Endodermal cell (in vitro differentiated cells): ENCODE results near the gene KCND2. TPM values are rescaled to one million over a fixed set of nuclear protein-coding genes. Genes with fewer than 3 reads are reported as not detected.

Experiments
- DNase-seq: peaks from one replicate; pipeline ENCODE4 v3.0.0-alpha.2; 2017
- H3K27ac ChIP-seq: 2 replicates; pipeline ENCODE4 v1.5.1; 2013; ENCODE audit warnings: mild to moderate bottlenecking, low read depth, low read length, moderate library complexity
- H3K27me3 ChIP-seq: 2 replicates; pipeline ENCODE4 v1.6.1; 2013; ENCODE audit warnings: mild to moderate bottlenecking, low read length, moderate library complexity; ENCODE audit not compliant: insufficient read depth, control insufficient read depth, poor library complexity, severe bottlenecking
- H3K36me3 ChIP-seq: 2 replicates; pipeline ENCODE4 v1.7.0; 2013; ENCODE audit warnings: mild to moderate bottlenecking, low read length, moderate library complexity; ENCODE audit not compliant: control insufficient read depth, insufficient read depth
- H3K4me1 ChIP-seq: one replicate; pipeline ENCODE4 v1.7.0; 2013; ENCODE audit warnings: low read length; ENCODE audit not compliant: control insufficient read depth, insufficient read depth
- H3K4me3 ChIP-seq: 2 replicates; pipeline ENCODE4 v1.5.1; 2013; ENCODE audit warnings: mild to moderate bottlenecking, low read length, moderate library complexity
- H3K9ac ChIP-seq: 2 replicates; pipeline ENCODE4 v1.6.1; 2013; ENCODE audit warnings: mild to moderate bottlenecking, low read length, moderate library complexity; ENCODE audit not compliant: poor library complexity, severe bottlenecking; ENCODE audit errors: extremely low read depth
- H3K9me3 ChIP-seq: 2 replicates; pipeline ENCODE4 v1.6.1; 2013; ENCODE audit warnings: mild to moderate bottlenecking, low read length, moderate library complexity; ENCODE audit not compliant: control insufficient read depth
- H3K27ac Mint-ChIP-seq: 2 replicates; pipeline ENCODE4 v1.8.0; 2020; ENCODE audit warnings: mixed read lengths
- H3K27me3 Mint-ChIP-seq: 2 replicates; pipeline ENCODE4 v1.8.0; 2021; ENCODE audit warnings: mild to moderate bottlenecking, mixed read lengths; ENCODE audit not compliant: insufficient read depth
- H3K36me3 Mint-ChIP-seq: 2 replicates; pipeline ENCODE4 v1.8.0; 2020; ENCODE audit warnings: low read depth, mixed read lengths
- H3K4me1 Mint-ChIP-seq: 2 replicates; pipeline ENCODE4 v1.8.0; 2020; ENCODE audit warnings: mixed read lengths
- H3K4me3 Mint-ChIP-seq: 2 replicates; pipeline ENCODE4 v1.8.0; 2020; ENCODE audit warnings: mild to moderate bottlenecking, moderate library complexity, mixed read lengths
- H3K9me3 Mint-ChIP-seq: 2 replicates; pipeline ENCODE4 v1.8.0; 2020; ENCODE audit warnings: mild to moderate bottlenecking, mixed read lengths
- CTCF ChIP-seq: fragments of 200-600 bp; sonication (generic); conservative IDR thresholded peaks from 2 replicates; pipeline ENCODE4 v1.5.0; 2021; ENCODE audit warnings: antibody characterized with exemption, mild to moderate bottlenecking
- WGBS, 2 experiments: methylation state at CpG; one replicate each; pipeline versions ENCODE4 v1.1.5 to v1.1.7; 2013; ENCODE audit warnings: missing lambda C conversion rate in 2 of 2, mixed read lengths in 1 of 2; ENCODE audit not compliant: insufficient coverage in 1 of 2, insufficient read length in 1 of 2; 5-methylcytosine and 5-hydroxymethylcytosine counted together
- total RNA-seq, 2 donors: library from RNA; stranded (reverse); fragmentation: NEBNext Ultra II Directional in 1 of 2; extraction: Animal tissue kit (Norgen Biotek cat#: 25700) in 1 of 2; gene quantifications; 2 replicates in 1 of 2; 3 replicates in 1 of 2; pipeline ENCODE4 v1.2.1, GENCODE V29; 2021

KCND2 gene
- total RNA-seq, 2 donors from 2014 or later, result 0.71 to 4.6 TPM

DNA sequence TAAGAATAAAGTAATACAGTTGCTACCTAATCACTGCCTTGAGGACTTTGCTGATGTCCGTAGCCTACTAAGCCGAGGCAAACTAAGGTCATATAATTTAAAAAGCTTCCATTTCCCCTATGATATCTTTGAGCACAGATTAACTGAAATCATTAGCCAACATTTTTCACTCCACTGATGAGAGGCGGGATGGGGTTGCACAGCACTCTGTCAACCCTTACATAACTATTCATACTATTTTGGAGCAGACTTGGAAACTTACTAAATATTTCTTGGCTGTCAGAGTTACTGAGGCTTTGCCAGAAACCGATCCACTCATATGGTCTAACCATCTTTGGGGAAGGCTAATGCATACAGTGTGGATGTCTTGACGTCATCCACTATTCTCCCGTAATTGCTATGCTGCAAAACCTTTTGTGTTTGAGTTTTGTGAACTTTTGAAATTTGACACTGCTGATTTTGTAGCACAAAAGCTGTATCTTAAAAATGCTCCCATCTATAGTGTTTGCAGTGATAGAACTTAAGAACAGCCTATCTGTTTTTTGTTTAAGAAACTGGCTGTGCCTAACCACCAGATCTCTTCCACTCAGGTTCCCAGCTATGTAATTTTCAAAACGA lies 336.3 kb downstream of the KCND2 start:
- no peak overlapping the region for H3K9ac ChIP-seq
- no peaks in the 10 kb centered on the region for H3K27me3 ChIP-seq
- H3K36me3 ChIP-seq, result no peaks in the 10 kb centered on the region
- no peaks in the 10 kb centered on the region for H3K9me3 ChIP-seq
- Mint-ChIP-seq H3K9me3 (no peaks in the 10 kb centered on the region), H3K27me3 (no peaks in the 10 kb centered on the region), H3K4me3 (no peak overlapping the region), H3K36me3 (no peaks in the 10 kb centered on the region), H3K27ac (no peak overlapping the region), H3K4me1 (no peaks in the 10 kb centered on the region)
- no peak for DNase-seq
- H3K4me3 ChIP-seq, result no peak overlapping the region
- no peak overlapping the region for H3K27ac ChIP-seq
- TF ChIP-seq CTCF, result no peak
- no peaks in the 10 kb centered on the region for H3K4me1 ChIP-seq
- WGBS, 2 experiments, result 83 to 88% methylated on average over 5 to 7 of the region's 7 CpGs

DNA sequence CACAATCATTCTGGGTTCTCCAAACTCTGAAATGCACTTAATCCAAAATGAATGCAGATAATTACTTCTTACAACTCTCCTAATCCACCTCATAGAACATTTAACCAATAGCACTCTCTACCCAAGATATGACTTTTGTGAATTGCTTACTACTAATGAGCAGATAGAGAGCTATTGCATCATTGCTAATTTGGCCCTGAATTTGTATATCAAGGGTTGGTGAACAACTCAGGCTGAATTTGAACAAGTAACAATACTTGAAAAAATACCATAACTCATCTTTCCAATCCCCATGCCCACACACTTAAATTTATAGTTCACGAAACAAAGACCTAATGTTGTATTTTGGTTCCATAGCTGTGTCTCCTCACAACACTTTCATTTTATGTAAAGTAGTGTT lies 339.0 kb downstream of the KCND2 start:
- no peak overlapping the region for H3K27ac ChIP-seq
- no peaks in the 10 kb centered on the region for H3K9me3 ChIP-seq
- WGBS, 2 experiments, result 100% methylated on average over 1 of the region's 1 CpG
- no peak overlapping the region for H3K9ac ChIP-seq
- no peaks in the 10 kb centered on the region for H3K36me3 Mint-ChIP-seq
- no peaks in the 10 kb centered on the region for H3K27me3 Mint-ChIP-seq
- H3K27me3 ChIP-seq, result no peaks in the 10 kb centered on the region
- no peak overlapping the region for H3K4me3 Mint-ChIP-seq
- no peaks in the 10 kb centered on the region for H3K4me1 ChIP-seq
- no peak for DNase-seq
- H3K4me3 ChIP-seq, result no peak overlapping the region
- H3K36me3 ChIP-seq, result no peaks in the 10 kb centered on the region
- no peak for TF ChIP-seq CTCF
- no peaks in the 10 kb centered on the region for H3K4me1 Mint-ChIP-seq
- no peaks in the 10 kb centered on the region for H3K9me3 Mint-ChIP-seq
- H3K27ac Mint-ChIP-seq, result no peak overlapping the region

GRCh38 chr7:120615703-120616102 lies 342.7 kb downstream of the KCND2 start:
- DNase-seq, result no peak
- no peaks in the 10 kb centered on the region for H3K36me3 ChIP-seq
- Mint-ChIP-seq H3K4me1 (no peaks in the 10 kb centered on the region), H3K27ac (no peak overlapping the region), H3K36me3 (no peaks in the 10 kb centered on the region), H3K9me3 (no peaks in the 10 kb centered on the region), H3K27me3 (no peaks in the 10 kb centered on the region), H3K4me3 (no peak overlapping the region)
- no peak overlapping the region for H3K27ac ChIP-seq
- no peak overlapping the region for H3K4me3 ChIP-seq
- TF ChIP-seq CTCF, result no peak
- H3K4me1 ChIP-seq, result no peaks in the 10 kb centered on the region
- no peaks in the 10 kb centered on the region for H3K9me3 ChIP-seq
- no peak overlapping the region for H3K9ac ChIP-seq
- 91% methylated on average over 3 of the region's 3 CpGs; no CpG with 5 or more reads in 1 of the 2 experiments for WGBS, 2 experiments
- H3K27me3 ChIP-seq, result no peaks in the 10 kb centered on the region
